HFFc6 (cell line): ENCODE data around the gene ADGRG1. TPM values are rescaled to one million over a fixed set of nuclear protein-coding genes. Genes with fewer than 3 reads are reported as not detected.

Experiments
- DNase-seq: peaks from one replicate; pipeline ENCODE4 v3.0.0-alpha.2; 2018
- H3K27ac Mint-ChIP-seq: 2 replicates; pipeline ENCODE4 v1.8.0; 2020; ENCODE audit warnings: mild to moderate bottlenecking, mixed read lengths
- H3K27me3 Mint-ChIP-seq: 2 replicates; pipeline ENCODE4 v1.8.0; 2021; ENCODE audit warnings: mild to moderate bottlenecking, moderate library complexity, mixed read lengths; ENCODE audit not compliant: insufficient read depth
- H3K36me3 Mint-ChIP-seq: 2 replicates; pipeline ENCODE4 v1.8.0; 2021; ENCODE audit warnings: low read depth, mixed read lengths
- H3K4me1 Mint-ChIP-seq: 2 replicates; pipeline ENCODE4 v1.8.0; 2020; ENCODE audit warnings: low read depth, mixed read lengths
- H3K4me3 Mint-ChIP-seq: 2 replicates; pipeline ENCODE4 v1.8.0; 2020; ENCODE audit warnings: mild to moderate bottlenecking, moderate library complexity, mixed read lengths
- H3K9me3 Mint-ChIP-seq: 2 replicates; pipeline ENCODE4 v1.8.0; 2020; ENCODE audit warnings: mild to moderate bottlenecking, mixed read lengths
- total RNA-seq, 6 experiments: library from RNA; stranded (reverse); fragmentation: NEBNext Ultra II Directional; extraction: Animal tissue kit (Norgen Biotek cat#: 25700); gene quantifications; 2 replicates in 1 of 6; 3 replicates in 5 of 6; pipeline ENCODE4 v1.2.3, GENCODE V29; 2021
- TF ChIP-seq, protein P1 (sequence below): fragments of 200-600 bp; sonication (generic); IDR thresholded peaks from 2 replicates; pipeline ENCODE4 v1.5.0; 2021; ENCODE audit warnings: antibody characterized with exemption, mild to moderate bottlenecking

Gene ADGRG1
- total RNA-seq, 6 experiments from 2014 or later, result 0.18 to 1.4 (median 0.50) TPM

DNA sequence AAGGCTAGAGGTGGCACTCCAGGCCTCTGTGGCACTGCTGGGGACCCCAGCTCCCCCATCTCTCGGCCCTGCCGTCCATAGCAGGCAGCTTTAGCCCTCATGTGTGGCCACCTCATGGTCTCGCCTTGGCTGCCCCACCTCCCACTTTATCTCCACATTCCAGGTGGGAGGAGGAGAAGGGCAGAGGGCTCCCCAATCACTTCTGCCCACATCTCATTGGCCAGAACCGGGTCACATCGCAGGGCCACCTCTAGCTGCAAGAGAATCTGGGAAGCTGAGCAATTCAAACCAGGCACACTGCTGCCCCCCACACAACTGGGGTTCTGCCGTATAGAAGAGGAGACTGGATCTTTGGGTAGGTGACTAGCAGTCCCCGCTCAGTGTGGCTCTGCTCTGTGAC, 67.8 kb downstream of the ADGRG1 start:
- TF ChIP-seq, protein P1, sequence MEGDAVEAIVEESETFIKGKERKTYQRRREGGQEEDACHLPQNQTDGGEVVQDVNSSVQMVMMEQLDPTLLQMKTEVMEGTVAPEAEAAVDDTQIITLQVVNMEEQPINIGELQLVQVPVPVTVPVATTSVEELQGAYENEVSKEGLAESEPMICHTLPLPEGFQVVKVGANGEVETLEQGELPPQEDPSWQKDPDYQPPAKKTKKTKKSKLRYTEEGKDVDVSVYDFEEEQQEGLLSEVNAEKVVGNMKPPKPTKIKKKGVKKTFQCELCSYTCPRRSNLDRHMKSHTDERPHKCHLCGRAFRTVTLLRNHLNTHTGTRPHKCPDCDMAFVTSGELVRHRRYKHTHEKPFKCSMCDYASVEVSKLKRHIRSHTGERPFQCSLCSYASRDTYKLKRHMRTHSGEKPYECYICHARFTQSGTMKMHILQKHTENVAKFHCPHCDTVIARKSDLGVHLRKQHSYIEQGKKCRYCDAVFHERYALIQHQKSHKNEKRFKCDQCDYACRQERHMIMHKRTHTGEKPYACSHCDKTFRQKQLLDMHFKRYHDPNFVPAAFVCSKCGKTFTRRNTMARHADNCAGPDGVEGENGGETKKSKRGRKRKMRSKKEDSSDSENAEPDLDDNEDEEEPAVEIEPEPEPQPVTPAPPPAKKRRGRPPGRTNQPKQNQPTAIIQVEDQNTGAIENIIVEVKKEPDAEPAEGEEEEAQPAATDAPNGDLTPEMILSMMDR, result no peak
- Mint-ChIP-seq H3K4me1 (no peaks in the 10 kb centered on the region), H3K27ac (no peak overlapping the region), H3K27me3 (peaks cover 35% of the 10 kb centered on the region), H3K36me3 (no peaks in the 10 kb centered on the region), H3K4me3 (no peak overlapping the region), H3K9me3 (no peaks in the 10 kb centered on the region)
- DNase-seq, result no peak

GRCh38 chr16:57697896-57698537, 69.6 kb downstream of the ADGRG1 start:
- no peaks in the 10 kb centered on the region for H3K9me3 Mint-ChIP-seq
- TF ChIP-seq, protein P1, result no peak
- DNase-seq, result no peak
- no peaks in the 10 kb centered on the region for H3K36me3 Mint-ChIP-seq
- H3K27ac Mint-ChIP-seq, result no peak overlapping the region
- no peak overlapping the region for H3K4me3 Mint-ChIP-seq
- no peaks in the 10 kb centered on the region for H3K4me1 Mint-ChIP-seq
- H3K27me3 Mint-ChIP-seq, result peaks cover 29% of the 10 kb centered on the region

DNA sequence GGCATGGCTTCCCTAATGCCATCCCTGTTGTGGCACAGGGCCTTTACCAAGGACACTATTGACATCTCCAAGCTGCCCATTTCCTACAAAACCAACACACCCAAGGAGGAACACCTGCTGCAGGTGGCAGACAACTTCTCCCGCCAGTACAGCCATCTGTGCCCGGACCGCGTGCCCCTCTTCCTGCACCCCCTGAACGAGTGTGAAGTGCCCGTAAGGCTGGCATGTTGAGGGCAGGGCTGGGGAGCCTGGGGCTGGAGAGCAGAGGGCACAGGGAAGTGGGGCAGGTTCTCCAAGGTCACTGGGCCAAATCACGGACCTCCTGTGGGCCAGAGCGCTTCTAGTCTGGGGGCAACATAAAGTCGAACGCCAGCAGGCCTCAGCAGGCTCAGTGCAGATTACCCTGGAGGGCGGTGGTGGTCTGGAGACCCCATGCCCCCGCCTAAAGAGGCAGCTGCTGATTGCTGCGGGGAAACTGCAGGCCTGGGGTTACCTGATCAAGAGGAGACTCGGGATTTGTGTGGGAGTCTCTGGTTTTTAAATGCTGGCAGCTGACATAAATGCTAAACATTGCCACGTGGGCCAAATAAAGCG, 70.5 kb downstream of the ADGRG1 start:
- no peak overlapping the region for H3K4me3 Mint-ChIP-seq
- no peaks in the 10 kb centered on the region for H3K36me3 Mint-ChIP-seq
- H3K27ac Mint-ChIP-seq, result no peak overlapping the region
- peaks cover 28% of the 10 kb centered on the region for H3K27me3 Mint-ChIP-seq
- no peaks in the 10 kb centered on the region for H3K9me3 Mint-ChIP-seq
- H3K4me1 Mint-ChIP-seq, result no peaks in the 10 kb centered on the region
- TF ChIP-seq, protein P1, result no peak
- DNase-seq, result no peak

DNA sequence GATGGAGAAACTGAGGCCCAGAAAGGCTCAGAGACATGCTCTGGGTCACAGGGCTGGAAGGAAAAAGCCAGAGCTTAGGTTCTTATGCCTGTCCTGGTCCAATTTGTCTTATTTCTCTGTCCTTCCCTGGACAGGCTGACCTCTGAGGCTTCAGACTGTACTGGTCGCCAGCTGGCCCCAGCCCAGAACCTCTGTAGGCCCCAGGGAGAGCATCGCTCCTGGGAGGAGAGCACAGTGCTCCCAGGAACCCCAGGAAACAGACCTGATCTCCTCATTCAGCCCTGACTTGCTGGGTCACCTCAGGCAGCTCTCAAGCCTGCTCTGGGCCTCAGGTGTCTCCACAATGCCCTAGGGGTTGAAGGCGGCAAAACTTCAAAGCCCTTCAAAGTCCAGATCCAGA, 71.1 kb downstream of the ADGRG1 start:
- H3K4me3 Mint-ChIP-seq, result no peak overlapping the region
- H3K9me3 Mint-ChIP-seq, result no peaks in the 10 kb centered on the region
- peaks cover 28% of the 10 kb centered on the region for H3K27me3 Mint-ChIP-seq
- H3K4me1 Mint-ChIP-seq, result no peaks in the 10 kb centered on the region
- no peaks in the 10 kb centered on the region for H3K36me3 Mint-ChIP-seq
- TF ChIP-seq, protein P1, result no peak
- no peak for DNase-seq
- no peak overlapping the region for H3K27ac Mint-ChIP-seq

DNA sequence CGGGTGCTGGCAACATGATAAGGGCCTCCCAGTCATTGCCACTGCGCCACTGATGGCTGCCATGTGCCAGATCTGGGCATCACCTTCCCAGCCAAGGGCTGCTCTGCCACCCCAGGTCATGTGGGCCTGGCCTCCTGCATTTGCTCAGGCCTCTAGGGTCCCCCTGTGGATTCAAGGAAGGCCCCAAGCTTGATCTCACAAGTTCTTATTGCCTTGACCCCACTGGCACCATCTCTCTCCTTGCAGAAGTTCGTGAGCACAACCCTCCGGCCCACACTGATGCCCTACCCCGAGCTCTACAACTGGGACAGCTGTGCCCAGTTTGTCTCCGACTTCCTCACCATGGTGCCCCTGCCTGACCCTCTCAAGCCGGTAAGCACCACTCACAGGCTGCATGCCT, 71.5 kb downstream of the ADGRG1 start:
- no peak for DNase-seq
- H3K36me3 Mint-ChIP-seq, result no peaks in the 10 kb centered on the region
- no peaks in the 10 kb centered on the region for H3K9me3 Mint-ChIP-seq
- H3K27ac Mint-ChIP-seq, result no peak overlapping the region
- H3K27me3 Mint-ChIP-seq, result peaks cover 30% of the 10 kb centered on the region
- H3K4me3 Mint-ChIP-seq, result no peak overlapping the region
- TF ChIP-seq, protein P1, result no peak
- no peaks in the 10 kb centered on the region for H3K4me1 Mint-ChIP-seq
